ENCODE data around the gene FAM131C.

FAM131C gene

DNA sequence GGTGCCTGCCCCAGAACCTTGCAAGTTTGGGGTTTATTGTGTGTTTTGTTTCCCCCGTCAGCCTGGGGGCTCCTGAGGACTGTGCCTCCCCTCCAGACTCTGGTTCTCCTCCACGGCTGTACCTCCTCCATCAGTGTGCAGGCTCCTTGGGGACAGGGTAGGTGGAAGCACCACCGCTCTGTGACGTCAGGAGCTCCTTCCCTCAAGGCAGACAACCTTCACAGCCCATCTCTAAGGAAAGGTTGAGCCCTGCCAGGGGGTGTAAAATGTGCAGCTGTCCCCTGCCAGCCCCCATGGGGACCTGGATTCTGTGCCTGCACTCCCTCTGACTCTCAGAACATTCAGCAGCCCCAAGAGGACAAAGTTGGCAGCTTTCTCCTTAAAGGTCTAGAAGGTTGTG, 55.1 kb downstream of the FAM131C start:
- no peak for DNase-seq

DNA sequence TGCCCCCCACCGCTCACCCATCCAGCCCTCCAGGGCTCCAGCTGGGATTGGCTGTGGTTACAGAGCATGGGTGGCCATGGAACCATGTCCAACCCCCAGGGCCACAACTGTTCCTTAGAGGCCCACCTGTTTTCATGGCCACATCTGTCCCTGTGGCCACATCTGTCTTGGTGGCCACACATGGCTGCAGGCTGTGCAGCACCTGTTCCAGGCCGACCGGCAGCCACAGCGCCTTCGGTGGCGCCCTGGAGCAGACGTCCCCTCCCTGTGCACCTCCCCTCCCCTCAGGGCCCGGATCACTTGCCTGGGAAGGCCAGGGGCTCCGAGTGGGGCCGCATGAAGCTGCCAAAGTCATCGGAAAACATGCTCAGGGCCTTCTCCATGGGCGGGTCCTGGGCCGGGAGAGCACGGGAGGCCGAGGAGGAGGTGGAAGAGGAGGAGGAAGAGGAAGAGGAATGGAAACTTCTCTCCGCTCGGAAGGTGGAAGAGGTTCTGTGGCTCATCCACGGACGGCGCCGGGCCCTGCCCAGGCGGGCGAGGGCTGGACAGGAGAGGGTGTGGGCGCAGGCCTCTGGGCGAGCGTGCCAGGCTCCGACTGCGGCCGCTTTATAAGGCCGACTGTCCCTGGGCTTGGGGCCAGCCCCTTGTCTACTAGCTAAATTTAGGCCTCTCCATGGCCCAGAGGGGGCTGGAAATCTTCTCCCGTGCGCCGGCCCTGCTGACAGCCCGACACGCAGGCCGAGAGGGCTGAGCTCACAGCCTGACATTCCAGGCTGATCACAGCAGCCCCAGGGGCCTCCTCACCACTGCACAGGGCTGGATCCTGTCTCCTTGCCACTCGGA, 55.8 kb downstream of the FAM131C start, which contains the start of gene HSPB7:
Gene HSPB7 (minus strand): TSS at position 583 of the 843 bp plus-strand sequence. CDS start 80 bp downstream, at position 503.
- peak in 29 of 58 donors; percentile 5 to 58 (median 31) for DNase-seq

DNA sequence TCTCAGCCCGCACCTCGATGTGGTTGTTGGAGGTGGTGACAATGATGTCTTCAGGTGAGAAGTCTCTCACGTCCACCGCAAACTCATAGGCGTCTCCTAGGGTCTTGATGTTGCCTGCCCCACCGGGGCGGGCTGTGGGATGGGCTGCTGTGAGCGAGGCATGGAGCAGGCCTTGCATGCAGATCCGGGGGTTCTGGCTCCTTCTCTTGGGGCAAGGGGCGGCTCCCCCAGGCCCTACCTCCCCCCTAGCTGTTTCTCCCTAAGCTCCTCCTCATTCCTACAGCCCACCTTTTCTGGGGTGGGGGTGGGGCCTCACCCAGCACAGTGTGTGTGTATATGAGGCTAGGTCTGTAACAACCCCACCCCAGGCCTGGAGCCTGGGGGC, 56.4 kb downstream of the FAM131C start:
- no peak for DNase-seq

DNA sequence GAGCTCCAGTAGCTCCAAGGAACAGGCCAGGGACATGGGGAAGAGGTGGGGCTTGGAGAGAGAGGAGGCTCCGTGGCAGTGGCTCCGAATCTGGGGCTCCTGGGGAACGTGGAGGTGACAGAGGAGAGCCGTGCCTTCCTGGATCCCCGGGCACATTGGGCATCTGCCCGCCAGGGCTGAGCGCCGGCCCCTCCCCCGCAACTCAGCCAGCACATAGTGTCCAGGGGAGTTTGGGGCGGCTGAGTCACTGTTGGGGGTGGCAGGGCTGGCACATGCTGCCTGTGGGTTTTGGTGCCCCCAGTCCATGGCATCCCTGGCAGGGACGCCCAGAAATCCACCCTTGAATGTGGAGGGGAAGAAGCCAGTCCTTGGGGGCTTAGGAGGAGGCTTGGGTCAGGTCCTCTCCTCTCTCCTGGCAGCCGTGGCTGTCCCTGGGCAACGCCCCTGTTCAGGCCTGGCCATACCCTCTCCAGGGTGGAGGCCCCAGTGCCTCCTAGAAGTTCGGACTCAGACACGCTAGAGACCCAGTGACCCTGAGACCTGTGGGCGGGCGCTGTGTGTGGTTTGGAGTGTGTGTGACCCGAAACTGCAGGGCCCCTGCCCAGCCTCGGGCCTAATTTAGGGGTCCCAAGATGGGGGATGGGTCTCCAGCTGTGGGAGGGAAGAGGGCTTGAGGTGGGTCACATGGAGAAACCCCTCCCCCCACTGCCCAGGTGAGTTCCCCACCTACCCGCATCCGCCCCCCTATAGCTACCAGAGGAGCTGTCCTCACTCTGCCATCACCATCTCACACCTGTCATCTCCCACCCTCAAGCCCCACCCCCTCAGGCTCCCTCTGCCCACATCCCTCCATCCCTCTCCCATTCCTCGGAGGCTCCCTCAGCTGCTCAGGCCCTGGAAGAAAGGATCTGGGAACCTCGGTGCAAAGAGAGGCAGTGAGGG, 57.2 kb downstream of the FAM131C start:
- DNase-seq: peak in 4 of 58 donors; percentile 8 to 20 (median 12)

DNA sequence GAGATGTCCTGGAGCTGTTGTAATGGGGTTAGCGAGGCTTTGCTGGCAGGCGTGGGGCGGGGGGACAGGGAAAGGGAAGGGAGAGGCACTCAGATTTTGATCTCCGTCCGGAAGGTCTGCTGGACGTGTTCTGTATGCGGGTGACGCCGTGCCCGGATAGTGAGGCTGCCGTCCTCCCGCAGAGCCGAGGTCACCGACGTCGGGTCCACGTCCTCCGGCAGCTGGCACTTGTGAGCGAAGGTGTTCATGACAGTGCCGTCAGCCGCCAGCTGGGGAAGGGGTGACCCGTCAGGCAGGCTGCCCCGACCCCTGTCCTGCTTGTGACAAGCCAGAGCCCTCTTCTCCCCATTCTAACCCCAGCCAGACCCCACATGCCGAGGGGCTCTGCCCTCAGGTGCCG, 58.0 kb downstream of the FAM131C start:
- no peak for DNase-seq

DNA sequence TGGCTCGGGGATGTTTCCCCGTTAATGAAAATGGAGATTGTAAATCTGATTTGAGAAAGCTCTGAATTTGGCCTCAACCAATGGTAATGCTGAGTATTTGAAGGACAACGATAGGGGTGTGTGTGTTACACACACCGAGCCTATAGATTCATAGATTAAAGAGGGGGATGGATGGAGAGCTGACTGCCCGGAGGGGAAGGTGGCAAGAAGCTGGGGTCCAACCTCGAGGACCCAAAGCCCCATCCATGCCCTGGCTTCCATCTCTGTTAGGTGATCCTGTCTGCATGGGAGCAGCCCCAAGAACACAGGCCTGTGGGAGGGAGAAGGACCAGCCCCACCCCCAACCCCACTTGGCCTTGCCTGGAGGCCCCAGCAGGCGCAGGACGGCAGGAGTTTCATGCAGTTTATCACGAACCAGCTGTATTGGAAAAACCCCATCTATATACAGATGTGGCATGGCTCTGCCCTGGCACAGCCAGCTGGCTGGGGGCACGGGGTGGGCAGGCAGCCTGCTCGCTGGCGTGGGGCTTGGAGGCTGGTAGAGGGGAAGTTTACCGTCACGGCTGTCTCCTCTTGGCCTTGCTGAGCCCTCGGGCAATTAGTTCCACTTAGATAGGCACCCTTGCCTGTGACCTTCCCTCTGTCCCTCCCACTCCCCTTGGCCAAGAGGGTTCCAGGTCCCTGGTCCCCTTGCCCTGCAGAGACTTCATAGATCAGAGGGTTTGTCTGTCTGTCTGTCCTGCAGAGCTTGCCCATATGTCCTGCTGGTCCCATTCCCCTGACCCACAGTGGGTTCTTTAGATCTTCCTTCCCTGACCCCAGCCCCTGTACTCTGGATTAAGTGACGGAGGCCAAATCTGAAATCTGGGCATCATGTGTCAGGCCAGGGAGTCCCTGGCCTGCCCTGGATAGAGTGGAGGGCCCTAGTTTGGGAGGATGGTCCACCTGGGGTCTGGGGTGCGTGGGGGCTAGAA, 58.7 kb downstream of the FAM131C start:
- peak in 1 of 58 donors; percentile 13 for DNase-seq

DNA sequence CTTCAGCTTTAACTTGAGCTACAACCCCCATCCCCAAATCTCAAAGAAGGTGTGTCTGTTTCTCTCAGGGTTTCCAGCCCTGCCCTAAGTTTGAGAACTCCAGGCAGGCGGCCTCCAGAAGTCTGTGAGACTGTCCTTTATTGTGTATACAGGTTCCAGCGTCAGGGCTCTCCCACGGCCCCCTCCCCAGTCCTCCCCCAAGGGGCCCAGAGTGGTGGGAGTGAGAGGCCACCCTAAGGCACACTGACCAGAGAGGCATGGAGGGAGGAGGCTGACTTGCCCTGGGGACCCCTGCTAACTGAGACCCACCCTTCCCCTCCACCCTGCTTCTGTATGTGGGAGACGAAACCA, 59.6 kb downstream of the FAM131C start:
- no peak for DNase-seq

DNA sequence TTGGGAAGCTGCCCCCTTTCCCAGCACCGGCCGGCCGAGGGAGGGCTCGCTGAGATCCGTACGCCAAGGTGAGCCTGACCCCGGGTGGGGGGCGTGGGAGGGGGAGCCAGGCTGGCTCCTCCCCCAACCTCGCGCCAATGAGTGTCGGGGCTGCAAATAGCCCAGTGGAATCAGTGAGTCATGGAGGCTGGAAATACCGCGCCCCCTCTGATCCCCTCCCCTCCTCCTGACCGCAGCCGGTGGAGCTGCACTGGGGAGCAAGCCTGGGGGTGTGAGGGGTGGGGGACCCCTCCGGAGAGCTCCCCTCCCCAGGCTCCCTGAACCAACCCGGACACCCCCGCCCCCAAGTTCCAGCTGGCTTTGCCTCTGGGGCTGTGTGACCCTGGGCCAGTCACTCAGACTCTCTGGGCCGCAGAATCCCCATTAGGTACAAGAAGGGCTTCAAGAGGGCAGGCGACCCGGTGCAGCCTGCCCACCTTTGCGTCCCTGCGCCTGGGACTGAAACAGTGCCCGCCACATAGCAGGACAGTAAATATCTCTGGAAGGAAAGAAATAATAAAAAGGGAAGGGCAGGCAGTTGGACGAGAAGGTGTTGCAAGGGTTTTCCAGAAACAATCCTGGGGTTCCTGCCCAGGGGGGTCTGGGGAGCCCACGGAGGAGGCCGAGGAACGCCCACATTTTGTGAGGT, 60.1 kb downstream of the FAM131C start:
- DNase-seq: peak in 4 of 58 donors; percentile 12 to 65 (median 38)

DNA sequence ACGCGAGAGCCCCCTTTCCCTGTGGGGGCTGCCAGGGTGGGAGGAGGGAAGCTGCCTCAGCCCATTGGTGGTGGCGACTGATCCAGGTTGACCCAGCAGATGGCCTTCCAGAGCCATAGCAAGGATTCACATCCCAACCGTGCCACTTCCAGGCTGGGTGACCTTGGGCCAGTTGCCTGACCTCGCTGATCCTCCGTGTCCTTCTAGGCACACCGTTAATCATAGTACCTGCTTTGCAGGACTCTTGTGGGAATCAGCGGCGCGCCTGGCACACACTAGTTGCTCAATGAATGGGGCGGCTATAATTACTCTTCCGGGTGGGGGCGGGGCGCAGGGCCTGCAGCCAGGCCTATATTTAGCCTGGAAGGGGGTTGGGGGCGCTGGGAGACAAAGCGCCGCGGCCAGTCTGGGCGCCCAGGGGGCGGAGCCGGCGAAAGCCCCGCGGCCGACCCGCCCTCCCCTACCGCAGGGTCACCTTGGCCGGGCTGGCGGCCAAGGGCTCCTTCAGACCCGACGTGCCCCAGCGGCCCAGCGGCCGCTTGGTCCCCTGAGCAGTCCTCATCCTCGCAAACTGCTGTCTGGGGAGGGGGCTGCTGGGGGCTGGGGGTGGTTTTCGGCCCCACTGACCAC, 60.7 kb downstream of the FAM131C start:
- peak in 25 of 58 donors; percentile 7 to 65 (median 15) for DNase-seq

DNA sequence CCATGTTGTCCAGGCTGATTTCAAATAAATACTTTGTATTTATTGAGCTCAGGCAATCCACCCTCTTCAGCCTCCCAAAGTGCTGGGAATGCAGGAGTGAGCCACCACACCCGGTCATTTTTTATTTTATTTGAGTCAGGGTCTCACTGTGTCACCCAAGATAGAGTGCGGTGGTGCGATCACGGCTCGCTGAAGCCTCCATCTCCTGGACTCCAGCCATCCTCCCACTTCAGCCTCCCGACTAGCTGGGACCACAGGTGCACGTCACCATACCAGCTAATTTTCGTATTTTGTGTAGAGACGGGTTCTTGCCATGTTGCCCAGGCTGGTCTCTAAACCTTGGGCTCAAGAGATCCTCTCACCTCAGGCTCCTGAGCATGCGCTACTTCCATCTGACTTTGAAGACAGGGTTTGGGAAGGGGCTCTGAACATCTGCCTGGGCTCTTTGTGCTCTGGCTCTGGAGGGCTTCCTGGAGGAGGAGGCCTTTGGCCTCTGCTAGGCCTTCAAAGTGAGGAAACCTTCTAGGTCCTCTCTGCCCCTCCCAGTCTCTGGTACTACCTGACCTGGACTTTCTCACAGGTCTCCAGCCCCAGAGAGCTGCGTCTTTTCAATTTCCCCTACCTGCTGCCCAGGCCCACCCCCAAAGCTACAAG, 61.4 kb downstream of the FAM131C start:
- peak in 1 of 58 donors; percentile 60 for DNase-seq

DNA sequence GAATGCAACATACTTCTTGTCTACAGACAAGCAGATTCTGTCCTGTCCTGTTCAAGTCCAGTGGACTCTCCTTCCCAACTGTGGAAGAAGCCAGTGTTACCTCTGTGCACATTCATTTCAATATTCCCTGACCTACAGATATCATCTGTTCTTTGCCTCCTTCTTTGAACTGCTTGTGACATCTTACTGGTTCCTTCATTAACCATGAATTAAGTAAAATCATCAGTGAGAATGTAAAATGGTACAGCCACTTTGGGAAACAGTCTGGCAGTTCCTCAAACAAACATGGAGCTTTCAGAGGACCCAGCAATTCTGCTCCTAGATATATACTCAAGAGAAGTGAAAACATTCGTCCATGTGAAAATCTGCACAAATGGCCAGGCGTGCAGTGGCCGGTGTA, 62.6 kb downstream of the FAM131C start:
- no peak for DNase-seq

DNA sequence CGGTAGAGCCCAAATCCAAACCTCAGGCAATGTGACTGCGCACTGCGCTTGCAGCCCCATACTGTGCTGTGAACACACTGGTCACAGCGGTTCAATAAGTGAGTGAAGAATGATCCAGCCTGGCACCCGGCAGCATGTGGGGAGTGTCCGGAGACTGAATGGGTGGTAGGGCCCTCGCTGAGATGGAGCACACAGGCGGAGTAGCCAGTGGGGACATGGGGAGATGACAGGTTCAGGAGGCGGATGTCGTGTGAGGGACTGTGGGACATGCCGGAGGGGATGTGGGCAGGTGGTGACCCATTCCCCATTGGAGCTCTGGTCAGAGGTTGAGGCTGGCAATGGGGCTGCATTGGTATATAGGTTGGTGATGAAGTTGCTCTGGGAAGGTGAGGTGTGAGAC, 63.8 kb downstream of the FAM131C start:
- DNase-seq: no peak

DNA sequence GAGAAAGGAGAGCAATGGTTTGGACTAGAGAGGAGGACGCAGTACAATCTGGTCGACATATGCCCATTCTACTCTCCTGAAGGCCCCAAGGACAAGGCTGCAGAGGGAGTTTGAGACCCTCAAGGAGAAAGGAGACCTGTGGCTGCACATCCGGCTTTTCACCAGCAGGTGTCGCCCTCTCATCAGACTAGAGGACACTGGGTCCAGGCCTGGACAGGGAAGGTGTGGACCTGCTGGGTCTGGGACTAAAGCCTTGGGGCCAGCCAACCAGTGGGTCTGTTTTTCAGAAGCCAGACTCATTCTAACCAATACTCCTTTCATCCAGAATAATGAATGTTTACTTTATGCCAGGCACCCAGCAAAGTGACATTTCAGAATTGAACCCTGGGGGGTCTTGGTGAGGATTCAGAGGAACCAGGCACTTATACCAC, 64.4 kb downstream of the FAM131C start:
- peak in 55 of 58 donors; percentile 10 to 85 (median 50) for DNase-seq
